ENCODE measurements around the gene BHLHE23.

Gene BHLHE23

GRCh38 chr20:62980970-62981369 is 25.8 kb downstream of the BHLHE23 start:
- H3K14ac ChIP-seq (ENCODE audit: low read length), result peak overlapping the region; percentile 23
- H3K18ac ChIP-seq (ENCODE audit: low read length), result peak overlapping the region; percentile 85
- H2BK120ac ChIP-seq (ENCODE audit: low read depth, low read length), result no peak overlapping the region
- no peak overlapping the region for H4K8ac ChIP-seq (ENCODE audit: low read depth, low read length)
- H3K36me3 ChIP-seq (replicated peaks in 1 of 2; ENCODE audit: control insufficient read depth in 2 of 2, insufficient read depth in 2 of 2, low read length in 2 of 2), result no peaks in the 10 kb centered on the region
- no peak overlapping the region for H3K27ac ChIP-seq (replicated peaks; ENCODE audit: low read length)
- H2BK5ac ChIP-seq (ENCODE audit: low read length), result peak overlapping the region; percentile 87
- DNase-seq (ENCODE audit: low spot score), result no peak
- no peak overlapping the region for H2AFZ ChIP-seq (ENCODE audit: low read length)
- H2BK12ac ChIP-seq (ENCODE audit: low read length), result no peak overlapping the region
- H3K27me3 ChIP-seq (ENCODE audit: control insufficient read depth in 3 of 3, insufficient read depth in 3 of 3, low read depth in 1 of 3, low read length in 3 of 3), result peaks cover 0 to 67% (median 0%) of the 10 kb centered on the region in 3 experiments
- peak overlapping the region; percentile 67 for H3K23ac ChIP-seq (ENCODE audit: low read depth, low read length, poor library complexity)
- peak overlapping the region; percentile 54 for H3K9ac ChIP-seq (ENCODE audit: low read depth, low read length, poor library complexity)
- no CpG with 5 or more reads among the region's 28 CpGs for WGBS, 2 donors (ENCODE audit: extremely low coverage in 2 of 2, insufficient read length in 2 of 2, insufficient replicate concordance in 1 of 2)
- peaks cover 28 to 40% of the 10 kb centered on the region in 2 donors for H3K4me1 ChIP-seq (ENCODE audit: control insufficient read depth in 2 of 2, insufficient read depth in 1 of 2, low read depth in 1 of 2, low read length in 2 of 2)
- no peak overlapping the region for H3K4me2 ChIP-seq (ENCODE audit: insufficient read depth, low read length, poor library complexity, severe bottlenecking)
- H3K4ac ChIP-seq (ENCODE audit: low read length), result no peak overlapping the region
- H3K4me3 ChIP-seq (ENCODE audit: low read length in 2 of 2), result no peak overlapping the region
- H2AK5ac ChIP-seq (ENCODE audit: low read depth, low read length), result peak overlapping the region; percentile 26
- no peaks in the 10 kb centered on the region for H3K79me1 ChIP-seq (ENCODE audit: low read depth, low read length)
- no peak overlapping the region for H4K91ac ChIP-seq (ENCODE audit: low read depth, low read length, poor library complexity)
- H2BK15ac ChIP-seq (ENCODE audit: low read length), result no peak overlapping the region
- no peaks in the 10 kb centered on the region for H3K9me3 ChIP-seq (replicated peaks in 1 of 2; ENCODE audit: control insufficient read depth in 2 of 2, insufficient read depth in 1 of 2, low read depth in 1 of 2, low read length in 2 of 2)

DNA sequence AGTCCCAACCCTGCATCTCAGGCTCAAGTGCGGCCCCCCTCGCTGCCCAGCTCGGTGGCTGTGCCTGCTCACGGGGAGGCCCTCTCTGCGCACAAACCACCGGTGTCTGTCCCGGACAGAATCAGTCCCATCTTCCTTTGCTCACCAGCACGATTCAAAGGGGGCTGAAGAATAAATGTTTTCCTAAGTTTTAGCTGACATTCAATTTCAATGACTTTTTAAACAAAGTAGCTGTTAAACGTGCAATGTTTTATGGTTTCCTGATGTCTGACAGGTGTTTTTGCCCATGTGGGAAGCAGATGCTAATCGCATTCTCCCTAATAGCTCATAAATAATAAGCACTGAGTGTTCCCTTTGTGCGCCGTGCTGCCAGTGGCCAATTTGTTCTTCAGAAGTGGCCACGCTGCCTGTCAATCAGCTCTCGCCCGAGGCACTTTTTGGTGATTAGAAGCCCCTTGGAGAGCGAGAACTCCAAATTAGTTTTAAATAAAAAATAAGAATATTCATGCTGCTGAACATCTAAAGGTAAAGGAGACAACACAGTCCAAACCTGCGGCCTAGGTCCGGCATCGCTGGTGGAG is 26.3 kb downstream of the BHLHE23 start:
- peak overlapping the region; percentile 85 for H3K18ac ChIP-seq (ENCODE audit: low read length)
- H3K36me3 ChIP-seq (replicated peaks in 1 of 2; ENCODE audit: control insufficient read depth in 2 of 2, insufficient read depth in 2 of 2, low read length in 2 of 2), result no peaks in the 10 kb centered on the region
- no peak for DNase-seq (ENCODE audit: low spot score)
- peak overlapping the region; percentile 46 for H3K23ac ChIP-seq (ENCODE audit: low read depth, low read length, poor library complexity)
- H3K14ac ChIP-seq (ENCODE audit: low read length), result peak overlapping the region; percentile 48
- no peak overlapping the region for H3K4ac ChIP-seq (ENCODE audit: low read length)
- no peak overlapping the region for H3K4me2 ChIP-seq (ENCODE audit: insufficient read depth, low read length, poor library complexity, severe bottlenecking)
- no CpG with 5 or more reads among the region's 19 CpGs for WGBS, 2 donors (ENCODE audit: extremely low coverage in 2 of 2, insufficient read length in 2 of 2, insufficient replicate concordance in 1 of 2)
- peaks cover 29 to 40% of the 10 kb centered on the region in 2 donors for H3K4me1 ChIP-seq (ENCODE audit: control insufficient read depth in 2 of 2, insufficient read depth in 1 of 2, low read depth in 1 of 2, low read length in 2 of 2)
- peak overlapping the region; percentile 87 for H2BK5ac ChIP-seq (ENCODE audit: low read length)
- H4K8ac ChIP-seq (ENCODE audit: low read depth, low read length), result no peak overlapping the region
- H2BK120ac ChIP-seq (ENCODE audit: low read depth, low read length), result no peak overlapping the region
- no peak overlapping the region for H4K91ac ChIP-seq (ENCODE audit: low read depth, low read length, poor library complexity)
- peak overlapping the region; percentile 44 for H2BK15ac ChIP-seq (ENCODE audit: low read length)
- H3K27me3 ChIP-seq (ENCODE audit: control insufficient read depth in 3 of 3, insufficient read depth in 3 of 3, low read depth in 1 of 3, low read length in 3 of 3), result peaks cover 0 to 72% (median 4%) of the 10 kb centered on the region in 3 experiments
- H3K79me1 ChIP-seq (ENCODE audit: low read depth, low read length), result no peaks in the 10 kb centered on the region
- no peaks in the 10 kb centered on the region for H3K9me3 ChIP-seq (replicated peaks in 1 of 2; ENCODE audit: control insufficient read depth in 2 of 2, insufficient read depth in 1 of 2, low read depth in 1 of 2, low read length in 2 of 2)
- no peak overlapping the region for H3K4me3 ChIP-seq (ENCODE audit: low read length in 2 of 2)
- no peak overlapping the region for H3K27ac ChIP-seq (replicated peaks; ENCODE audit: low read length)
- no peak overlapping the region for H2BK12ac ChIP-seq (ENCODE audit: low read length)
- H3K9ac ChIP-seq (ENCODE audit: low read depth, low read length, poor library complexity), result peak overlapping the region; percentile 54
- peak overlapping the region; percentile 3 for H2AFZ ChIP-seq (ENCODE audit: low read length)
- peak overlapping the region; percentile 35 for H2AK5ac ChIP-seq (ENCODE audit: low read depth, low read length)

- Histone ChIP-seq H3K9ac (ENCODE audit: low read depth, low read length, poor library complexity) (peak overlapping the region; percentile 65), H2BK5ac (ENCODE audit: low read length) (no peak overlapping the region), H3K9me3 (replicated peaks in 1 of 2; ENCODE audit: control insufficient read depth in 2 of 2, insufficient read depth in 1 of 2, low read depth in 1 of 2, low read length in 2 of 2) (no peaks in the 10 kb centered on the region), H2BK120ac (ENCODE audit: low read depth, low read length) (no peak overlapping the region), H3K79me1 (ENCODE audit: low read depth, low read length) (no peaks in the 10 kb centered on the region), H2AFZ (ENCODE audit: low read length) (peak overlapping the region; percentile 3), H3K4me3 (ENCODE audit: low read length in 2 of 2) (no peak overlapping the region), H2BK15ac (ENCODE audit: low read length) (peak overlapping the region; percentile 44), H3K4me1 (ENCODE audit: control insufficient read depth in 2 of 2, insufficient read depth in 1 of 2, low read depth in 1 of 2, low read length in 2 of 2) (peaks cover 30 to 35% of the 10 kb centered on the region in 2 donors), H3K27me3 (ENCODE audit: control insufficient read depth in 3 of 3, insufficient read depth in 3 of 3, low read depth in 1 of 3, low read length in 3 of 3) (peaks cover 0 to 78% (median 10%) of the 10 kb centered on the region in 3 experiments), H4K91ac (ENCODE audit: low read depth, low read length, poor library complexity) (no peak overlapping the region), H3K14ac (ENCODE audit: low read length) (peak overlapping the region; percentile 48), H3K27ac (replicated peaks; ENCODE audit: low read length) (no peak overlapping the region), H3K18ac (ENCODE audit: low read length) (peak overlapping the region; percentile 76), H3K23ac (ENCODE audit: low read depth, low read length, poor library complexity) (peak overlapping the region; percentile 46), H3K36me3 (replicated peaks in 1 of 2; ENCODE audit: control insufficient read depth in 2 of 2, insufficient read depth in 2 of 2, low read length in 2 of 2) (no peaks in the 10 kb centered on the region), H3K4ac (ENCODE audit: low read length) (no peak overlapping the region), H4K8ac (ENCODE audit: low read depth, low read length) (no peak overlapping the region), H3K4me2 (ENCODE audit: insufficient read depth, low read length, poor library complexity, severe bottlenecking) (no peak overlapping the region), H2BK12ac (ENCODE audit: low read length) (no peak overlapping the region), H2AK5ac (ENCODE audit: low read depth, low read length) (peak overlapping the region; percentile 35)
- DNase-seq (ENCODE audit: low spot score), result peak; percentile 32
- no CpG with 5 or more reads among the region's 19 CpGs for WGBS, 2 donors (ENCODE audit: extremely low coverage in 2 of 2, insufficient read length in 2 of 2, insufficient replicate concordance in 1 of 2)
Observed at GRCh38 chr20:62979876-62980373, 26.8 kb downstream of the BHLHE23 start.

- Histone ChIP-seq H2BK120ac (ENCODE audit: low read depth, low read length) (no peak overlapping the region), H3K9ac (ENCODE audit: low read depth, low read length, poor library complexity) (peak overlapping the region; percentile 65), H3K4me1 (ENCODE audit: control insufficient read depth in 2 of 2, insufficient read depth in 1 of 2, low read depth in 1 of 2, low read length in 2 of 2) (peaks cover 28 to 29% of the 10 kb centered on the region in 2 donors), H2BK12ac (ENCODE audit: low read length) (no peak overlapping the region), H4K91ac (ENCODE audit: low read depth, low read length, poor library complexity) (no peak overlapping the region), H2BK5ac (ENCODE audit: low read length) (no peak overlapping the region), H3K9me3 (replicated peaks in 1 of 2; ENCODE audit: control insufficient read depth in 2 of 2, insufficient read depth in 1 of 2, low read depth in 1 of 2, low read length in 2 of 2) (no peaks in the 10 kb centered on the region), H3K4me2 (ENCODE audit: insufficient read depth, low read length, poor library complexity, severe bottlenecking) (no peak overlapping the region), H3K36me3 (replicated peaks in 1 of 2; ENCODE audit: control insufficient read depth in 2 of 2, insufficient read depth in 2 of 2, low read length in 2 of 2) (no peaks in the 10 kb centered on the region), H3K27me3 (ENCODE audit: control insufficient read depth in 3 of 3, insufficient read depth in 3 of 3, low read depth in 1 of 3, low read length in 3 of 3) (peaks cover 0 to 84% (median 16%) of the 10 kb centered on the region in 3 experiments), H3K27ac (replicated peaks; ENCODE audit: low read length) (no peak overlapping the region), H3K4ac (ENCODE audit: low read length) (no peak overlapping the region), H3K14ac (ENCODE audit: low read length) (peak overlapping the region; percentile 5), H3K23ac (ENCODE audit: low read depth, low read length, poor library complexity) (no peak overlapping the region), H2AFZ (ENCODE audit: low read length) (no peak overlapping the region), H3K4me3 (ENCODE audit: low read length in 2 of 2) (no peak overlapping the region), H3K79me1 (ENCODE audit: low read depth, low read length) (no peaks in the 10 kb centered on the region), H4K8ac (ENCODE audit: low read depth, low read length) (no peak overlapping the region), H3K18ac (ENCODE audit: low read length) (peak overlapping the region; percentile 63), H2AK5ac (ENCODE audit: low read depth, low read length) (no peak overlapping the region), H2BK15ac (ENCODE audit: low read length) (no peak overlapping the region)
- no peak for DNase-seq (ENCODE audit: low spot score)
- WGBS, 2 donors (ENCODE audit: extremely low coverage in 2 of 2, insufficient read length in 2 of 2, insufficient replicate concordance in 1 of 2), result no CpG with 5 or more reads among the region's 14 CpGs
Observed at GRCh38 chr20:62979310-62979709, 27.5 kb downstream of the BHLHE23 start.
